Osteoblast (primary cell): ENCODE results near the gene PROM1. TPM values are rescaled to one million over a fixed set of nuclear protein-coding genes. Genes with fewer than 3 reads are reported as not detected.

Experiments used
- DNase-seq: peaks from one replicate; pipeline ENCODE4 v3.0.0; 2011; ENCODE audit warnings: low spot score, mixed read lengths; ENCODE audit not compliant: insufficient read length; ENCODE audit errors: missing footprints
- H2AFZ ChIP-seq: 2 replicates; pipeline ENCODE4 v1.6.0; 2011; ENCODE audit warnings: mild to moderate bottlenecking, low read length
- H3K27ac ChIP-seq: 2 replicates; pipeline ENCODE4 v1.5.1; 2011; ENCODE audit warnings: mild to moderate bottlenecking, low read depth, low read length, moderate library complexity
- H3K27me3 ChIP-seq: 2 replicates; pipeline ENCODE4 v1.6.0; 2012; ENCODE audit warnings: mild to moderate bottlenecking, control low read depth, inconsistent platforms, low read length, moderate library complexity; ENCODE audit not compliant: insufficient read depth
- H3K36me3 ChIP-seq: 2 replicates; pipeline ENCODE4 v1.5.1; 2011; ENCODE audit warnings: mild to moderate bottlenecking, low read length, control low read depth, moderate library complexity; ENCODE audit not compliant: insufficient read depth
- H3K4me1 ChIP-seq: 2 replicates; pipeline ENCODE4 v1.5.1; 2011; ENCODE audit warnings: mild to moderate bottlenecking, low read length, control low read depth, moderate library complexity; ENCODE audit not compliant: insufficient read depth
- H3K4me2 ChIP-seq: 2 replicates; pipeline ENCODE4 v1.6.0; 2011; ENCODE audit warnings: mild to moderate bottlenecking, low read length; ENCODE audit not compliant: insufficient read depth
- H3K4me3 ChIP-seq: fragments of 200-600 bp; sonication (generic); 3 replicates; pipeline ENCODE4 v1.5.1; 2012; ENCODE audit warnings: mild to moderate bottlenecking, low read length, inconsistent platforms; ENCODE audit not compliant: insufficient read depth
- H3K79me2 ChIP-seq: 2 replicates; pipeline ENCODE4 v1.6.0; 2012; ENCODE audit warnings: mild to moderate bottlenecking, low read length, control low read depth, inconsistent platforms; ENCODE audit not compliant: insufficient read depth
- H3K9me3 ChIP-seq: 2 replicates; pipeline ENCODE4 v1.5.1; 2011; ENCODE audit warnings: low read depth, low read length, control low read depth
- H4K20me1 ChIP-seq: 2 replicates; pipeline ENCODE4 v1.6.0; 2012; ENCODE audit warnings: mild to moderate bottlenecking, low read length, control low read depth; ENCODE audit not compliant: insufficient read depth
- CTCF ChIP-seq: IDR thresholded peaks from 2 replicates; pipeline ENCODE4 v1.5.1; 2011; ENCODE audit warnings: mild to moderate bottlenecking, low read depth, low read length, moderate library complexity; ENCODE audit errors: extremely low read depth
- total RNA-seq: library from RNA; depleted of rRNA; stranded (reverse); fragments of >200 nt; gene quantifications from 2 replicates; pipeline ENCODE4 v1.2.3, GENCODE V29; 2012

Gene PROM1
- not detected in 2 replicates for total RNA-seq

GRCh38 chr4:16083241-16084191 lies at the start of gene PROM1:
Gene PROM1, minus strand, starts transcription at chr4:16084023. Its CDS starts 8,117 bp downstream, at chr4:16075906.
- Histone ChIP-seq H2AFZ (no peak within 1 kb of the TSS), H3K9me3 (no peaks in the 10 kb centered on the region), H3K79me2 (no peaks in the 10 kb centered on the region), H3K4me2 (no peak within 1 kb of the TSS), H3K36me3 (no peaks in the 10 kb centered on the region), H3K27me3 (peaks cover 69% of the 10 kb centered on the region), H3K27ac (no peak within 1 kb of the TSS), H3K4me3 (no peak within 1 kb of the TSS), H4K20me1 (no peaks in the 10 kb centered on the region), H3K4me1 (no peaks in the 10 kb centered on the region)
- no peak for DNase-seq
- no peak for TF ChIP-seq CTCF

GRCh38 chr4:16133406-16133805 lies 49.6 kb upstream of the PROM1 start:
- H3K36me3 ChIP-seq, result no peaks in the 10 kb centered on the region
- H2AFZ ChIP-seq, result no peak overlapping the region
- no peak for TF ChIP-seq CTCF
- H3K4me3 ChIP-seq, result no peak overlapping the region
- no peak for DNase-seq
- no peaks in the 10 kb centered on the region for H4K20me1 ChIP-seq
- H3K9me3 ChIP-seq, result no peaks in the 10 kb centered on the region
- H3K4me2 ChIP-seq, result no peak overlapping the region
- H3K79me2 ChIP-seq, result no peaks in the 10 kb centered on the region
- H3K27ac ChIP-seq, result no peak overlapping the region
- H3K4me1 ChIP-seq, result no peaks in the 10 kb centered on the region
- H3K27me3 ChIP-seq, result peaks cover 58% of the 10 kb centered on the region

- Histone ChIP-seq H3K9me3 (no peaks in the 10 kb centered on the region), H2AFZ (no peak overlapping the region), H3K27ac (no peak overlapping the region), H3K79me2 (no peaks in the 10 kb centered on the region), H4K20me1 (no peaks in the 10 kb centered on the region), H3K4me2 (no peak overlapping the region), H3K36me3 (no peaks in the 10 kb centered on the region), H3K4me3 (no peak overlapping the region), H3K27me3 (peaks cover 60% of the 10 kb centered on the region), H3K4me1 (no peaks in the 10 kb centered on the region)
- no peak for TF ChIP-seq CTCF
- DNase-seq, result no peak
These were observed 47.5 kb upstream of the PROM1 start for GRCh38 chr4:16131293-16131692.

- Histone ChIP-seq H3K27me3 (peaks cover 60% of the 10 kb centered on the region), H3K36me3 (no peaks in the 10 kb centered on the region), H3K4me1 (no peaks in the 10 kb centered on the region), H2AFZ (no peak overlapping the region), H3K4me2 (no peak overlapping the region), H3K79me2 (no peaks in the 10 kb centered on the region), H4K20me1 (no peaks in the 10 kb centered on the region), H3K27ac (no peak overlapping the region), H3K9me3 (no peaks in the 10 kb centered on the region), H3K4me3 (no peak overlapping the region)
- DNase-seq, result no peak
- no peak for TF ChIP-seq CTCF
These were observed 45.5 kb upstream of the PROM1 start for GRCh38 chr4:16129336-16129735.
